GM13976 (cell line): ENCODE results near the gene PDIA5.
A peak's percentile ranks its signal among the peaks of the same experiment; 100 is the strongest.

Experiments used
- DNase-seq: peaks from one replicate; pipeline ENCODE4 v3.0.0; 2012; ENCODE audit warnings: low spot score
- in situ Hi-C: fragments of 300-500 bp; cut with MboI; formaldehyde crosslinking; loops from one replicate; pipeline ENCODE4 v1.12.0; 2022; ENCODE audit warnings: low sequenced_read_pairs, mixed read lengths, inconsistent platforms; ENCODE audit not compliant: unreplicated experiment
- TF ChIP-seq, protein P1 (sequence below): IDR thresholded peaks from 2 replicates; pipeline ENCODE4 v1.5.1; 2012; ENCODE audit warnings: borderline replicate concordance, mild to moderate bottlenecking; ENCODE audit not compliant: insufficient read depth; ENCODE audit errors: extremely low read depth, missing control alignments, control extremely low read depth

The PDIA5 gene

DNA sequence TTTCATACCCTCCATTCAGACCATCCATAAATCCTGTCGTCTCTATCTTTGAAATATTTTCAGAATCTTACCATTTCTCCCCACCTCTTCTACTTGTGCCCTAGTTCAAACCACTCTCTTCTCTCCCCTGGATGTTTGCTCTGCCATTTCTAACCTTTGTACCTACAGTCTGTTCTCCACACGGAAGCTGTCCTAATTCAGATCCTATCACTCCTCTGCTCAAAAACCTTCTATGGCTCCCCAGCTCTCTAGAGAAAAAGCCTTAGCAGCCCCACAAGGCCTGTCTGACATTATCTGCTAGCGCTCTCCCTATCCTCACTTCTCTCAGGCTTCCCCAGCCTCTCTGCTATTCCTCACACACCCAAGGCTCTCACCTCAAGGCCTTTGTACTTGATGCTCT, 34.8 kb upstream of the PDIA5 start:
- TF ChIP-seq, protein P1, sequence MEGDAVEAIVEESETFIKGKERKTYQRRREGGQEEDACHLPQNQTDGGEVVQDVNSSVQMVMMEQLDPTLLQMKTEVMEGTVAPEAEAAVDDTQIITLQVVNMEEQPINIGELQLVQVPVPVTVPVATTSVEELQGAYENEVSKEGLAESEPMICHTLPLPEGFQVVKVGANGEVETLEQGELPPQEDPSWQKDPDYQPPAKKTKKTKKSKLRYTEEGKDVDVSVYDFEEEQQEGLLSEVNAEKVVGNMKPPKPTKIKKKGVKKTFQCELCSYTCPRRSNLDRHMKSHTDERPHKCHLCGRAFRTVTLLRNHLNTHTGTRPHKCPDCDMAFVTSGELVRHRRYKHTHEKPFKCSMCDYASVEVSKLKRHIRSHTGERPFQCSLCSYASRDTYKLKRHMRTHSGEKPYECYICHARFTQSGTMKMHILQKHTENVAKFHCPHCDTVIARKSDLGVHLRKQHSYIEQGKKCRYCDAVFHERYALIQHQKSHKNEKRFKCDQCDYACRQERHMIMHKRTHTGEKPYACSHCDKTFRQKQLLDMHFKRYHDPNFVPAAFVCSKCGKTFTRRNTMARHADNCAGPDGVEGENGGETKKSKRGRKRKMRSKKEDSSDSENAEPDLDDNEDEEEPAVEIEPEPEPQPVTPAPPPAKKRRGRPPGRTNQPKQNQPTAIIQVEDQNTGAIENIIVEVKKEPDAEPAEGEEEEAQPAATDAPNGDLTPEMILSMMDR = no peak
- DNase-seq = no peak
- in situ Hi-C loops = no loop called here

DNA sequence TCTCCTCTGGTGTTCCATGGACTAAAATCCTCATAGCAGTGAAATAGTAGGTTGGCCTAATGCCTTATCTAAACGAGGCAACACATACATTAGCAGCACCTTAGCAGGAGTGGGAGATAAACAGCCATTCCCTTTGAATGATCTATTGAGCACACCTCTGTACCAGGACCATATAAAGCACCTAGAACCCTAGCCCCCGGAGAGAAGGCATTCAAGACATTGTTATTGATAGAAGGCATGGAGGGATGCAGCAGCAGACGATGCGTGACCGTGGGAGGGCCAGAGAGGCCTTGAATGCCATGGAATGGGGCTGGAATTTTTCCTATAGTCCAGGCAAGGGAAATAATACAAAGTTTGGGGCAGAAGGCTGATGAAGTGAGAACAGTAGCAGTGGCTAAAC, 32.7 kb upstream of the PDIA5 start:
- in situ Hi-C loops = no loop called here
- DNase-seq = no peak
- TF ChIP-seq, protein P1 = no peak

DNA sequence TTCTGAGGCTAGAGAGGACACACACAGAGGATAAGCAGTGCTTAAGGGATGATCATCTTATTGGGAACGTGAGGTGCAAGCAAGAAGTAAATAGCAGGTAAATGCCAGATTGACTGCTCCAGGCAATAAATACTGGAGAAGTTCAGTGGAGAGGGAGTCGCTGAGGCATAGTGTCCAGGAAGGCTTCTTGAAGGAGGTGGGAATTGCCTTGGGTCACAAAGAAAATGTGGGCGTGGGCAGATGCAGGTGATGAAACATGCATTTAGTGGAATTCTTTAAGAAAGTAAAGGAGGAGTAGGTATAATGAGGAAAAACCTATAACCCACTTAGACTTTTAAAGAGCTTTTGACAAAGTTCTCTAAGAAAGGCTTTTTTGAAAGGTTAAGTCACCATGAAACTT, 31.8 kb upstream of the PDIA5 start:
- in situ Hi-C loops = no loop called here
- TF ChIP-seq, protein P1 = no peak
- DNase-seq = no peak

DNA sequence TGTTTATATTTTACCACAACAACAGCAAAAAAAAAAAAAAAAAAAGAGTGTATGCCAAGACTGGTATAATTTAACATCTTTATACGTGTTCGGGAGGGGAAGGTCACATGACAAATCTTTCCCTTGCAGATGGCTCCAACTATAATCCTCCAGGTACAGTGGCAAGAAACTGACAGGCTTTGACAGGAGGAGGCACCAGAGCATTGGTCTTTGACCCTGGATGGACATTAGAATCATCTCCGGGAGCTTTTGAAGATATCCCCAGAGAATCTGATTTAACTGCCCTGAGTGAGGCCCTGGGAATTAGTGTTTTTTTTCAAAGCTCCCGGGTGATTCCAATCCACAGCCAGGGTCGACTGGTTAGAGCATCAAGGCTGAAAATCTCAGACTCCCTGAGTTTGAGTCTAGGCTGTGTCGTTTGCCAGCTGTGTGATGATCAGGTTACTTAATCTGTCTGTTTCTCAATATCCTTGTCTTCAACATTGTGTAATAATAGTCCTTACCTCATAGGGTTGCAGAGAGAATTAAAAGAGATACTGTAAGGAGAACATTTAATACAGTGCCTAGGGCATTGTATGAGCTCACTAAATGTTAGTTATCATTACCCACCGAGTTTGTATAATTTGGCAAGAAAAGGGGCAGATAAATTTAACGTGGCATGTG, 30.3 kb upstream of the PDIA5 start:
- TF ChIP-seq, protein P1 = peak; percentile 9
- DNase-seq = no peak
- in situ Hi-C loops = no loop called here

DNA sequence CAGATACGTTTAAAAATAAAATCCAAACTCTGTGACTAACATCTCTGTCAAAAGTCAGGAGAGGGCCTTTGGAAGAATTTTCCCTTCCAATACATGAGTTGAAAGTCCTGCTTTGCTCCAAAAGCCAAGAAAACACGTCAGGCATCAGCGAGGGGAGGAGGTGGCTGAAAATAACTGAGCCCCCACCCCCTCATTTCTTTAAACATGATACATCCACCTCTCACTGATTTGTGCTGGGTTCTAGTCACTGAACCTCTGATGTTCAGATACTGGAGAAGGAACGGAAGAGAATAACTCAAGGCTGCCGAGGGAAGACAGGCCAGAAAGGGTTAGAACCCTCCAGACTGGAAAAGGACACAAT, 29.8 kb upstream of the PDIA5 start:
- no peak for DNase-seq
- in situ Hi-C loops = no loop called here
- TF ChIP-seq, protein P1 = no peak

DNA sequence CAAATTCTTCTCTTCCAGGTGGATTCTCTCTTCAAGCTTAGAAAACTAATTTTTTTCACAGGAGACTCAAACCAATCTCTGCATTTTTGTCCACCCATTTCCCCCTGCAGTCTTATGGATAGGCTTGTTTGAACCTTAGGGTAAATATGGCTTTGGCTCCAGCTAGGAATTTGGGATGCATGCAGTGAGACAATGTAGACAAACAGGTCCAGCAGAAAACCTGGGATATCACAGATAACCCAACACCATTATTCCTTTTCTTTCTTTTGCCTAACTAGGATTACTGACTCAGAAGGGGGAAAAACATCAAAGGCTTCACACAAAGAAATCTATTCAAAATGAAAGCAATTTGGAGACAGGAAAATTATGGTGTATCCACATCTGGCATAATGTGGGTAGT, 28.1 kb upstream of the PDIA5 start:
- in situ Hi-C loops = no loop called here
- TF ChIP-seq, protein P1 = no peak
- no peak for DNase-seq

DNA sequence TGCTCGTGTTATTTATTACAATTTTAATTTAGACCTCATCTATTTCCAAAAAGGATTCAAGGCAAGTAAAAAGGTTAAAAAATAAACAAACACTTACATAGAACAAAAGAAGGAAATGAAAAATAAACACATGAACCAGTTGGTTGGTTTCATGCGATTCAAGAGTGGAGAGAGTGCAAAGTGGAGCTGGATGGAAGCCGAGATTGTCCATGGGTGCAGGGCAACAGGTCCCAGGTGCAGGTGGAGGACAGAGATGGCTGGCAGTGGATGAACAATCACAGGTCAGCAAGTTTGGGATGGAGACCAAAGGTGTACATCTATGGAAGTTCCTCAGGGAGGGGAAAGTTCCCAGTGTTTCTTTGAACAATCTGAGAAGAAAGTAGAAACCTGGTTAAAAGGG, 27.6 kb upstream of the PDIA5 start:
- DNase-seq = no peak
- in situ Hi-C loops = no loop called here

More for the DNA sequence above, 27.6 kb upstream of the PDIA5 start:
- TF ChIP-seq, protein P1 = no peak
